Pancreas (tissue), 10 donors: ENCODE measurements around the gene RIPK1. TPM values are rescaled to one million over a fixed set of nuclear protein-coding genes. Genes with fewer than 3 reads are reported as not detected.

Experiments
- ATAC-seq, 4 donors: fragments of 200-7000 bp; cut with Tn5 transposase; one replicate each; pipeline versions ENCODE4 v1.8.0 to v1.9.1; 2020; ENCODE audit warnings: mild to moderate bottlenecking in 4 of 4, moderate library complexity in 4 of 4
- DNase-seq, 6 donors: peaks; one replicate each; pipeline ENCODE4 v3.0.0-alpha.2; 2020
- FAIRE-seq: peaks from 2 replicates; lab custom pipeline; 2012; peaks lifted over from hg19 to GRCh38; lab: Jason Lieb, UNC
- H3K27ac ChIP-seq, 4 donors: fragments of 200-600 bp; sonication (generic); 1 replicate in 3 of 4; 2 replicates in 1 of 4; pipeline versions ENCODE4 v1.5.0 to v1.8.0; 2020
- H3K27me3 ChIP-seq, 4 donors: fragments of 200-600 bp; one replicate each; pipeline ENCODE4 v1.8.0; 2021
- H3K36me3 ChIP-seq, 3 donors: fragments of 200-600 bp; sonication (generic) in 1 of 3; one replicate each; pipeline versions ENCODE4 v1.5.0 to v1.8.0; 2020 to 2021
- H3K4me1 ChIP-seq, 3 donors: fragments of 200-600 bp; one replicate each; pipeline ENCODE4 v1.8.0; 2021
- H3K4me3 ChIP-seq, 4 donors: fragments of 200-600 bp; sonication (generic) in 2 of 4; one replicate each; pipeline versions ENCODE4 v1.5.0 to v1.8.0; 2020 to 2021
- H3K9me3 ChIP-seq, 4 donors: fragments of 200-600 bp; one replicate each; pipeline ENCODE4 v1.8.0; 2021
- CTCF ChIP-seq, 4 donors: fragments of 200-600 bp; sonication (generic) in 3 of 4; IDR thresholded peaks; one replicate each; pipeline versions ENCODE4 v1.5.0 to v1.8.0; 2021; ENCODE audit warnings: antibody characterized with exemption in 4 of 4
- WGBS, 2 donors: extraction: QIAGEN DNeasy Blood & Tissue Kit; methylation state at CpG; one replicate each; pipeline ENCODE4 v1.1.7; 2013; 5-methylcytosine and 5-hydroxymethylcytosine counted together
- intact Hi-C, 3 donors: fragments of 100-400 bp; cut with DNase I; formaldehyde crosslinking; loops; one replicate each; pipeline versions ENCODE4 v1.11.1 to v1.14.2; 2022
- polyA plus RNA-seq, 2 donors: library from polyadenylated mRNA; stranded (reverse); fragments of 200-250 nt; gene quantifications; one replicate each; pipeline ENCODE4 v1.2.3, GENCODE V29; 2013
- total RNA-seq, 6 donors: library from RNA; stranded (reverse); fragmentation: NEBNext Ultra II Directional in 4 of 6; extraction: Animal tissue kit (Norgen Biotek cat#: 25700) in 4 of 6; gene quantifications; one replicate each; pipeline versions ENCODE4 v1.2.1 to v1.2.4, GENCODE V29; 2021 to 2023
- donor health status: healthy with polysubstance abuse.
- donor health status: DM: no; HTN: no; CAD: no; lungs with moderate emphysema.
- donor health status: DM: no; HTN: no; CAD: no.
- donor health status: control.
- donor health status: control.
- donor health status: Bipolar disorder and iron deficiency.
- donor health status: DM: yes; HTN: yes; CAD: no.
- donor health status: DM: no; HTN: no; CAD: no.
- donor health status: DM: no; HTN: no; CAD: no.
- donor health status: DM: yes; HTN: yes; CAD: no.

The RIPK1 gene
- total and polyA plus RNA-seq, 8 donors: 9.0 to 20.5 (median 9.9) TPM

- Histone ChIP-seq H3K36me3 (peaks cover 0 to 38% (median 34%) of the 10 kb centered on the region in 3 donors), H3K4me1 (no peaks in the 10 kb centered on the region), H3K4me3 (no peak overlapping the region), H3K27me3 (no peaks in the 10 kb centered on the region), H3K9me3 (no peaks in the 10 kb centered on the region), H3K27ac (no peak overlapping the region)
- DNase-seq (no peak), FAIRE-seq (no peak), ATAC-seq (no peak)
- intact Hi-C loops: no loop called here
- 92 to 97% methylated on average over 3 of the region's 3 CpGs for WGBS, 2 donors
- no peak for TF ChIP-seq CTCF (IDR thresholded peaks at IDR 0.05)
These were observed 41.5 kb downstream of the RIPK1 start for GRCh38 chr6:3109761-3110160.

GRCh38 chr6:3114377-3114776 lies 46.1 kb downstream of the RIPK1 start:
- Histone ChIP-seq H3K27ac (no peak overlapping the region), H3K4me1 (peaks cover 0 to 6% (median 0%) of the 10 kb centered on the region in 3 donors), H3K4me3 (no peak overlapping the region), H3K9me3 (no peaks in the 10 kb centered on the region), H3K36me3 (peaks cover 0 to 17% (median 15%) of the 10 kb centered on the region in 3 donors), H3K27me3 (no peaks in the 10 kb centered on the region)
- no peak for TF ChIP-seq CTCF (IDR thresholded peaks at IDR 0.05)
- 94 to 97% methylated on average over 6 of the region's 6 CpGs for WGBS, 2 donors
- FAIRE-seq (no peak), DNase-seq (no peak), ATAC-seq (no peak)
- intact Hi-C loops: no loop called here

GRCh38 chr6:3117912-3118352 lies 49.6 kb downstream of the RIPK1 start:
- H3K27me3 ChIP-seq: no peaks in the 10 kb centered on the region
- no peaks in the 10 kb centered on the region for H3K9me3 ChIP-seq
- peaks cover 0 to 14% (median 10%) of the 10 kb centered on the region in 3 donors for H3K4me1 ChIP-seq
- no peak for DNase-seq
- 15% methylated on average over 8 of the region's 8 CpGs for WGBS, 2 donors
- intact Hi-C loops: no loop called here
- peak overlapping the region; percentile 52 to 93 (median 72) for H3K4me3 ChIP-seq
- H3K27ac ChIP-seq: peak overlapping the region; percentile 78 to 95 (median 86)
- H3K36me3 ChIP-seq: peaks cover 0 to 9% (median 7%) of the 10 kb centered on the region in 3 donors
- TF ChIP-seq CTCF (IDR thresholded peaks at IDR 0.05): no peak
- no peak for FAIRE-seq
- peak in 1 of 4 donors; percentile 1 for ATAC-seq

GRCh38 chr6:3118353-3119039 lies 50.2 kb downstream of the RIPK1 start, which contains the start of gene BPHL:
Gene BPHL (plus strand): TSS chr6:3118711. CDS start chr6:3118741, 30 bp downstream.
- no peak for FAIRE-seq
- H3K27me3 ChIP-seq: no peaks in the 10 kb centered on the region

More at GRCh38 chr6:3118353-3119039, 50.2 kb downstream of the RIPK1 start, which contains the start of gene BPHL:
- intact Hi-C loops: no loop called here
- ATAC-seq (peak; percentile 96 to 99 (median 98)), DNase-seq (peak; percentile 96 to 100 (median 99))
- Histone ChIP-seq H3K4me3 (peak within 1 kb of the TSS; percentile 52 to 93 (median 72)), H3K4me1 (peaks cover 0 to 14% (median 10%) of the 10 kb centered on the region in 3 donors), H3K9me3 (no peaks in the 10 kb centered on the region), H3K27ac (peak within 1 kb of the TSS; percentile 78 to 95 (median 86)), H3K36me3 (peaks cover 0 to 7% (median 3%) of the 10 kb centered on the region in 3 donors)
- TF ChIP-seq CTCF (IDR thresholded peaks at IDR 0.05): no peak
- WGBS, 2 donors: 0 to 1% methylated on average over 68 to 89 of the region's 89 CpGs
